Mucosa of rectum (tissue), 2 donors: ENCODE results near the gene RFLNA.
"Not testable (repeated sequence)": the region's sequence is repeated elsewhere in the genome, so short reads cannot be mapped to it uniquely, and the experiment has no call there.

ENCODE experiments used
- H3K27ac ChIP-seq, 2 donors: one replicate each; pipeline ENCODE4 v1.7.0; 2013; ENCODE audit warnings: inconsistent platforms in 2 of 2, low read depth in 2 of 2, low read length in 2 of 2
- H3K27me3 ChIP-seq, 2 donors: one replicate each; pipeline ENCODE4 v1.7.0; 2013; ENCODE audit warnings: low read length in 2 of 2; ENCODE audit not compliant: control insufficient read depth in 2 of 2, insufficient read depth in 2 of 2
- H3K36me3 ChIP-seq, 2 donors: one replicate each; pipeline ENCODE4 v1.7.0; 2013; ENCODE audit warnings: low read length in 2 of 2; ENCODE audit not compliant: control insufficient read depth in 2 of 2, insufficient read depth in 2 of 2
- H3K4me1 ChIP-seq, 2 donors: one replicate each; pipeline ENCODE4 v1.7.0; 2013; ENCODE audit warnings: low read length in 2 of 2, mild to moderate bottlenecking in 1 of 2; ENCODE audit not compliant: control insufficient read depth in 2 of 2, insufficient read depth in 2 of 2
- H3K4me3 ChIP-seq, 2 donors: one replicate each; pipeline ENCODE4 v1.7.0; 2013; ENCODE audit warnings: low read length in 2 of 2
- H3K9ac ChIP-seq, 2 donors: one replicate each; pipeline ENCODE4 v1.7.0; 2013; ENCODE audit warnings: low read length in 2 of 2, low read depth in 1 of 2, mild to moderate bottlenecking in 1 of 2
- H3K9me3 ChIP-seq, 2 donors: one replicate each; pipeline ENCODE4 v1.7.0; 2013; ENCODE audit warnings: low read length in 2 of 2; ENCODE audit not compliant: control insufficient read depth in 2 of 2
- donor health status: healthy.
- donor health status: Normal muscosa, but diverticular disease.

The RFLNA gene

DNA sequence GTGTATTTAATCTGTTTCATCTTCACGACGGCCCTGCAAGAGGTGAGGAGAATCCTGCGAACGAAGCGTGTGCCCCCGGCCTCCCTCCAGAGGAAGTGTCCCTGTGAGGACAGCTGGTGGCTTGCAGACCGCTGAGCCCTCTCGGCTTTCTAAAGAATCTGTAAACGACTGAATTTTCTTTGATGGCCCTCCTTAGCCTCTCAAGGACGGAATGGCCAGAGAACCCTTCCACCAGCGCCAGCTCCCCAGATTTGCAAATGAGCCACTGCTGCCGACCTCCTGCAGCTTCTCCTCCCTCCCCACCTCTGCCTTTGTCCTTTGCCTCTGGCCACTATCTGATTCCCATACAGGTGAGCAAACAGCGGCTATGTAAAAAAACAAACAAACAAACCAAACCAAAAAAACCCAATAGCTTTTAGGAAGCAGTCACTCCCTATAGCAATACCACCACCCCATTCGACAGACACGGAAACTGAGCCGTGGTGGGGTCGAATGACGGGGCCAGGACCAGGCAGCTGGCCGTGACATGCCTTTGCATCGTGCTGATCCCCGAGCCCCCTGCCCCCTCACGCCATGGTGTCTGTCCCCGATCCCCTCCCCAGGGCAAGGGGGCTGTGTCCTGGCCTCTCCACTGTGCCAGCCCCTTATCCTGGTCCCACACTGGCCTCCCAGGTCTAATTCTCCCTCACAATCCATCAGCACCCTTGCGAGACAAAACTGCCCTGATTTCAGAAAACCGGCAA, 23.6 kb downstream of the RFLNA start:
- Histone ChIP-seq H3K36me3 (peaks cover 2 to 10% of the 10 kb centered on the region in 2 donors), H3K27me3 (no peaks in the 10 kb centered on the region), H3K9ac (no peak overlapping the region), H3K4me1 (no peaks in the 10 kb centered on the region), H3K27ac (no peak overlapping the region), H3K4me3 (no peak overlapping the region), H3K9me3 (peaks cover 1 to 2% of the 10 kb centered on the region in 2 donors)

GRCh38 chr12:124319368-124320050, 24.6 kb downstream of the RFLNA start:
- H3K27ac ChIP-seq = no peak overlapping the region
- no peaks in the 10 kb centered on the region for H3K4me1 ChIP-seq
- peaks cover 12 to 16% of the 10 kb centered on the region in 2 donors for H3K36me3 ChIP-seq
- H3K27me3 ChIP-seq = no peaks in the 10 kb centered on the region
- peaks cover 7 to 11% of the 10 kb centered on the region in 2 donors for H3K9me3 ChIP-seq
- H3K9ac ChIP-seq = no peak overlapping the region
- no peak overlapping the region for H3K4me3 ChIP-seq

GRCh38 chr12:124321040-124321481, 26.2 kb downstream of the RFLNA start:
- Histone ChIP-seq H3K4me3 (no peak overlapping the region), H3K27me3 (no peaks in the 10 kb centered on the region), H3K27ac (no peak overlapping the region), H3K4me1 (no peaks in the 10 kb centered on the region), H3K9me3 (peaks cover 7 to 14% of the 10 kb centered on the region in 2 donors), H3K36me3 (peaks cover 21% of the 10 kb centered on the region in 2 donors), H3K9ac (no peak overlapping the region)

DNA sequence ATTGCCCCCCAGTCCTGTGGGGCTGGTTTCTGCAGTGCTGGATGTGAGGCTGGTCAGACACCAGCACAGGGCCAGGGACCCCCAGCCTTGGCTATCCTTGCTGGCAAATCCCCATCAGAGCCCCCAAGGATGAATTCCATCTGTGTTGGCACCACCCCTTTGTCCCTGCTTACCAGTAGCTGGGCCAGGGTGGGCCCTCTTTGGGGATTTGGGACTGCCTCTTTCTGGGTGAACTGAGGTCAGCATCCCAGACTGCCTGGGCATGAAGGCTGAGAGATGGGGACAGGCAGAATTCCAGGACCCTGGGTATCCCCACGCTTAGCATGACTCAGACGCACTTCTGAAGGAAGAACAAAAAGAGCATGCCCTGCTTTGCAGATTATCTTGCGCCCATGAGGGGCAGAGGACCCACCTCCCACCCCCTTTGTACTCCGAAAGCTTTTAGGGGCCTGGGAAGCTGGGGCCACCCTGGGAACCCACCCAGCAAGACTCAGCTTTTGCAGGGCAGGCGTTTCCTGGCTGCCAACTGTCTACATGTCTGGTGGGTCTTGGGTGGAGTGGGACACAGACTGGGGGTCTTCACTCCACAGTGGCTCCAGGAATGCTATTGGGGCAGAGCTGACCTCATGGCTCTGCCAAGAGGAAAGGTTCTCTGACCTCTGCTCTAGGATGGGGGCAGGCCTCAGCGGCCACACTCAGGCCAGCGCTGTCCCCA, 26.8 kb downstream of the RFLNA start:
- Histone ChIP-seq H3K9me3 (peaks cover 7 to 14% of the 10 kb centered on the region in 2 donors), H3K4me1 (no peaks in the 10 kb centered on the region), H3K36me3 (peaks cover 21 to 23% of the 10 kb centered on the region in 2 donors), H3K27ac (no peak overlapping the region), H3K27me3 (no peaks in the 10 kb centered on the region), H3K4me3 (no peak overlapping the region), H3K9ac (no peak overlapping the region)

- peaks cover 7 to 14% of the 10 kb centered on the region in 2 donors for H3K9me3 ChIP-seq
- peaks cover 0 to 2% of the 10 kb centered on the region in 2 donors for H3K4me1 ChIP-seq
- no peaks in the 10 kb centered on the region for H3K27me3 ChIP-seq
- H3K27ac ChIP-seq = no peak overlapping the region
- H3K9ac ChIP-seq = no peak overlapping the region
- H3K4me3 ChIP-seq = no peak overlapping the region
- H3K36me3 ChIP-seq = peaks cover 23% of the 10 kb centered on the region in 2 donors
Measured at GRCh38 chr12:124322271-124322998, 27.5 kb downstream of the RFLNA start.

GRCh38 chr12:124322999-124323328, 28.1 kb downstream of the RFLNA start:
- peaks cover 23% of the 10 kb centered on the region in 2 donors for H3K36me3 ChIP-seq
- not testable (repeated sequence) for H3K4me3 ChIP-seq

GRCh38 chr12:124323771-124324530, 29.1 kb downstream of the RFLNA start:
- Histone ChIP-seq H3K36me3 (peaks cover 30 to 31% of the 10 kb centered on the region in 2 donors), H3K4me1 (peaks cover 3 to 11% of the 10 kb centered on the region in 2 donors), H3K27me3 (no peaks in the 10 kb centered on the region), H3K9ac (no peak overlapping the region), H3K4me3 (no peak overlapping the region), H3K27ac (no peak overlapping the region), H3K9me3 (peaks cover 7 to 14% of the 10 kb centered on the region in 2 donors)

More at GRCh38 chr12:124322999-124323328, 28.1 kb downstream of the RFLNA start:
- H3K4me1 ChIP-seq, H3K9ac ChIP-seq, H3K27ac ChIP-seq, H3K27me3 ChIP-seq: not testable (repeated sequence)
- peaks cover 7 to 14% of the 10 kb centered on the region in 2 donors for H3K9me3 ChIP-seq

DNA sequence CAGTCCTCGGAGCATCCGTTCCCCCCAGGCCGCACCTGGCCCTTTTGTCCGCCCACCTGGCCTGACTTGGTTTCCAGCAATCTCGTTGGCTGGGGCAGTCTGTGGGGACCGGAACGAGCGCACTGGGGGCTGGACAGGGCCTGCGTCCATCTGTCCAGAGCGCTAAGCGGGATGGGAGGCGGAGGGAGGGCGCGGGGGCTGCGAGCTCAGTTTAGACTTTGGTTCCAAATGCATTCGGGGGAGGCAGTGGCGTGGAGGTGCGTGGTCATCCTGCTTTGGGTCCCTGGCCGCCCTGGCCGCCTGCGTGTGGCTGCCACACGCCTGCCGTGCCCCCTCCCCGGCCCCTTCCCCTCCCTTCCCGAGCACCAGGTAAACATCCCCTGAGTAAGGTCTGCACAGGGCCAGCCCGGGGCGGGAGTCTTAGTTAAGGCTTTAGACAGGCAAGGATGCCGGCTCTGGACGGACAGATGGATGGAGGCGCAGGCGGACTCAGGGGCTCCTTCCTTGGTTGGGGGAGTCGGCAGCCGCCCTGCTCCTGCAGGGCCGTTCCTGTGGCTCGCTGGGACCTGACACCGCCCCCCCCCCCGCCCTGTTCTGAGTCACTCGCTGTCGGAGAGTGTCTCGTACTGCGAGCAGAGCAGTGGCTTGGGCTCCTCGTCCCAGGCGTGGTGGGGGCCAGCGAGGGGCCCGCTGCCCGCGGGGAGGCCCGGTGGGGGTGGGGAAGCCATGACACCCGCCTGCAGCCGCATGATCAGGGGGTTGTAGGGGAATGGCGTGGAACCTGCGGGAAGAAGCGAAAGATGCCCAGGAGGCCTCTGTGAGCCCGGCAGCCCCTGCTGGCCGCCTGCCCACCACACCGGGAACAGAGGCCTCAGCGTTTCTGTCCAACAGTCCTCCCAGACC, 30.2 kb downstream of the RFLNA start:
- Histone ChIP-seq H3K27ac (no peak overlapping the region), H3K36me3 (peaks cover 30 to 36% of the 10 kb centered on the region in 2 donors)

More for the DNA sequence above, 30.2 kb downstream of the RFLNA start:
- Histone ChIP-seq H3K9me3 (peaks cover 7 to 14% of the 10 kb centered on the region in 2 donors), H3K27me3 (no peaks in the 10 kb centered on the region), H3K9ac (no peak overlapping the region), H3K4me3 (no peak overlapping the region), H3K4me1 (peaks cover 3 to 11% of the 10 kb centered on the region in 2 donors)
